ENCODE data around the gene DCBLD2. TPM values are rescaled to one million over a fixed set of nuclear protein-coding genes. Genes with fewer than 3 reads are reported as not detected.
A peak's percentile ranks its signal among the peaks of the same experiment; 100 is the strongest.

Gene DCBLD2
- total RNA-seq, 1 experiment from 2014 or later = 33.6 TPM

- BruUV-seq (replicated peaks) = no TSS peak
- Histone ChIP-seq H3K36me3 (ENCODE audit: insufficient read depth, low read length, poor library complexity, severe bottlenecking) (no peaks in the 10 kb centered on the region), H3K27me3 (replicated peaks; ENCODE audit: insufficient read depth, low read depth, low read length, poor library complexity) (no peaks in the 10 kb centered on the region), H3K4me3 (ENCODE audit: low read depth, low read length, poor library complexity, severe bottlenecking) (no peak overlapping the region), H3K9me3 (ENCODE audit: low read depth, low read length, poor library complexity, severe bottlenecking) (no peaks in the 10 kb centered on the region), H3K4me1 (ENCODE audit: insufficient read depth, low read length, poor library complexity, severe bottlenecking) (peaks cover 9% of the 10 kb centered on the region), H3K27ac (ENCODE audit: low read depth, low read length, poor library complexity, severe bottlenecking) (peak overlapping the region; percentile 37)
- ChIA-PET POLR2A (ENCODE audit: low non-redundant PET) (no interaction called here), CTCF (no interaction called here)
- intact Hi-C loops (cut with micrococcal nuclease; ENCODE audit: unreplicated experiment) = no loop called here
- DNase-seq (ENCODE audit: low spot score) = peak; percentile 72
- TF ChIP-seq CTCF (conservative IDR thresholded peaks at IDR 0.05; ENCODE audit: low read depth, low read length) (no peak), EZH2 (IDR thresholded peaks at IDR 0.05; ENCODE audit: borderline replicate concordance, low read depth, low read length, poor library complexity, severe bottlenecking) (no peak)
These were observed 45.6 kb downstream of the DCBLD2 start for GRCh38 chr3:98855806-98856400.

- intact Hi-C loops (cut with micrococcal nuclease; ENCODE audit: unreplicated experiment) = no loop called here
- Histone ChIP-seq H3K36me3 (ENCODE audit: insufficient read depth, low read length, poor library complexity, severe bottlenecking) (no peaks in the 10 kb centered on the region), H3K27ac (ENCODE audit: low read depth, low read length, poor library complexity, severe bottlenecking) (no peak overlapping the region), H3K9me3 (ENCODE audit: low read depth, low read length, poor library complexity, severe bottlenecking) (peaks cover 4% of the 10 kb centered on the region), H3K4me1 (ENCODE audit: insufficient read depth, low read length, poor library complexity, severe bottlenecking) (no peaks in the 10 kb centered on the region), H3K4me3 (ENCODE audit: low read depth, low read length, poor library complexity, severe bottlenecking) (no peak overlapping the region), H3K27me3 (replicated peaks; ENCODE audit: insufficient read depth, low read depth, low read length, poor library complexity) (no peaks in the 10 kb centered on the region)
- TF ChIP-seq CTCF (conservative IDR thresholded peaks at IDR 0.05; ENCODE audit: low read depth, low read length) (no peak), EZH2 (IDR thresholded peaks at IDR 0.05; ENCODE audit: borderline replicate concordance, low read depth, low read length, poor library complexity, severe bottlenecking) (no peak)
- no peak for DNase-seq (ENCODE audit: low spot score)
- ChIA-PET POLR2A (ENCODE audit: low non-redundant PET) (no interaction called here), CTCF (no interaction called here)
- no TSS peak for BruUV-seq (replicated peaks)
These were observed 53.4 kb downstream of the DCBLD2 start for GRCh38 chr3:98848108-98848507.

GRCh38 chr3:98846101-98846500 is 55.4 kb downstream of the DCBLD2 start:
- Histone ChIP-seq H3K27ac (ENCODE audit: low read depth, low read length, poor library complexity, severe bottlenecking) (no peak overlapping the region), H3K27me3 (replicated peaks; ENCODE audit: insufficient read depth, low read depth, low read length, poor library complexity) (no peaks in the 10 kb centered on the region), H3K4me1 (ENCODE audit: insufficient read depth, low read length, poor library complexity, severe bottlenecking) (no peaks in the 10 kb centered on the region), H3K36me3 (ENCODE audit: insufficient read depth, low read length, poor library complexity, severe bottlenecking) (no peaks in the 10 kb centered on the region), H3K4me3 (ENCODE audit: low read depth, low read length, poor library complexity, severe bottlenecking) (no peak overlapping the region), H3K9me3 (ENCODE audit: low read depth, low read length, poor library complexity, severe bottlenecking) (peaks cover 4% of the 10 kb centered on the region)
- POLR2A ChIA-PET (ENCODE audit: low non-redundant PET) = no interaction called here
- CTCF ChIA-PET = no interaction called here
- TF ChIP-seq CTCF (conservative IDR thresholded peaks at IDR 0.05; ENCODE audit: low read depth, low read length) (no peak), EZH2 (IDR thresholded peaks at IDR 0.05; ENCODE audit: borderline replicate concordance, low read depth, low read length, poor library complexity, severe bottlenecking) (no peak)
- no TSS peak for BruUV-seq (replicated peaks)
- intact Hi-C loops (cut with micrococcal nuclease; ENCODE audit: unreplicated experiment) = no loop called here
- no peak for DNase-seq (ENCODE audit: low spot score)
